ENCODE results near the gene ORAI2.

ORAI2 gene

DNA sequence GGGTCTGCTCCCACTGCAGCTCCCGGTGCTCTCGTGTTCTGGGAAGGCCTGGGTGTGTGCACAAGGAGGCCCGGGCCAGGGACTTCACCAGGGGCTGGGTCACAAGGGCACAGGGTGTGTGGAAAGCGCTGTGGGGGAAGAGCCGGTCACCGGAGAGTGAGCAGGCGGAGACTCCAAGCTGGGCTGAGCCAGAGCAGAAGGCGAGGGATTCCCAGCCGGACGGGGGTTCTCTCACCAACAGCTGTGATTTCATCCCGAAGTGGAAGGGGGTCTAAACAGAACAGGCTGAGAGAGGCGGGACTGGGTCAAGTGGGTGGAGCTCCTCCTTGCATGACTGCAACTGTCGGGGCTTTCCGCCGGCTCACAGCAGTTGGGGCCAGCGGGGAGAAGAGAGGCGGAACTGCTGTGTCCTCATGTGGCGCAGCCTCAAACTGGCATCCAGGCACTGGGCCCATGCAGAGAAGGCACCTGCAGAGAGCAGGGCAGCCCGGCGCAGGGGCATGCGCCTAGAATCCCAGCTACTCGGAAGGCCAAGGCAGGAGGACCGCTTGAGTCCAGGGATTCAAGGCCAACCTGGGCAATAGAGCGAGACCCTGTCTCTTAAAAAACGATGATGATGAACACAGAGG is 7.6 kb upstream of the ORAI2 start:
- Histone ChIP-seq H3K9me3 (ENCODE audit: control insufficient read depth, low read length) (no peaks in the 10 kb centered on the region), H3K27me3 (ENCODE audit: control insufficient read depth, insufficient read depth, low read length, poor library complexity, severe bottlenecking) (no peaks in the 10 kb centered on the region), H3K27ac (ENCODE audit: insufficient read depth, low read depth, low read length, poor library complexity, severe bottlenecking) (peak overlapping the region; percentile 26), H3K4me3 (ENCODE audit: insufficient read depth, low read depth, low read length) (no peak overlapping the region), H3K36me3 (ENCODE audit: control insufficient read depth, insufficient read depth, low read length) (peaks cover 17% of the 10 kb centered on the region), H3K4me1 (ENCODE audit: control insufficient read depth, insufficient read depth, low read length) (peaks cover 10% of the 10 kb centered on the region)
- WGBS, 2 experiments: 82 to 86% methylated on average over 25 of the region's 25 CpGs

DNA sequence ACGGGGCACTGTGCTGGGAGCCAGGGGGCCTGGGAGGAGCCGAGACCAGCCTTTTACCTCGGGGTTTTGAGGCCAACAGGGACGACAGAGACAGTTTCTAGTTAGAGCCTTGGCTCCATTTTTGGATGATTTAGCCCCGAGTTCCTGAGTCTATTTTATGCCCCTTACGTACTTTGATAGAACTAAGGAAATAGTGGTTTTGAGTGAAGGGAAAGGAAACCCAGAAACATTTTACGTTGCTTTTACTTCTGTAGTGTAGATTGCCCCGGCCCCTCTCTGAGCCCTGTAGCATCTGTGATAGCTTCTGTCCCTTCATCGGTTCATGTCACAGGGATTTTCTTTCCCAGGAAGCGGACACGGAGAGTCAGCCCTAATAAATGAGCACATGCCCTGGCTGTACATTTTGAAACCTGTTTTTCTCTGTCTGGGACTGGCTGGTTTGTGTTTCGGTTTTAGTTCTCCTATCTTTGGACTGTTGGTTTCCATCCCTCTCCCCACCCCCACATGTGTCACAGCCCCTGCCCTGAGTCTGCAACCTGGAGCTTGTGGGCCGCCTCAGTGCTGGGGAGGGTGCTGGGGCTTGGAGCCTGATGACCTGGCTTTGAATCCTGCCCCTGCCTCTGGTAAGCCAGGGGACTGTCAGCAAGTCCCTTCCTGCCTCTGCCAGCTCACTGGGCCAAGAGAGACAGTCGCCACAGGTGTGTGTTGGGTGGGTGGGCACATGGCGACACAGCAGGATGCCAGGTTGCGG is 6.9 kb upstream of the ORAI2 start:
- peaks cover 10% of the 10 kb centered on the region for H3K4me1 ChIP-seq (ENCODE audit: control insufficient read depth, insufficient read depth, low read length)
- no peaks in the 10 kb centered on the region for H3K27me3 ChIP-seq (ENCODE audit: control insufficient read depth, insufficient read depth, low read length, poor library complexity, severe bottlenecking)
- H3K27ac ChIP-seq (ENCODE audit: insufficient read depth, low read depth, low read length, poor library complexity, severe bottlenecking): no peak overlapping the region
- 95 to 96% methylated on average over 16 of the region's 16 CpGs for WGBS, 2 experiments
- no peak overlapping the region for H3K4me3 ChIP-seq (ENCODE audit: insufficient read depth, low read depth, low read length)
- no peaks in the 10 kb centered on the region for H3K9me3 ChIP-seq (ENCODE audit: control insufficient read depth, low read length)
- peaks cover 17% of the 10 kb centered on the region for H3K36me3 ChIP-seq (ENCODE audit: control insufficient read depth, insufficient read depth, low read length)

DNA sequence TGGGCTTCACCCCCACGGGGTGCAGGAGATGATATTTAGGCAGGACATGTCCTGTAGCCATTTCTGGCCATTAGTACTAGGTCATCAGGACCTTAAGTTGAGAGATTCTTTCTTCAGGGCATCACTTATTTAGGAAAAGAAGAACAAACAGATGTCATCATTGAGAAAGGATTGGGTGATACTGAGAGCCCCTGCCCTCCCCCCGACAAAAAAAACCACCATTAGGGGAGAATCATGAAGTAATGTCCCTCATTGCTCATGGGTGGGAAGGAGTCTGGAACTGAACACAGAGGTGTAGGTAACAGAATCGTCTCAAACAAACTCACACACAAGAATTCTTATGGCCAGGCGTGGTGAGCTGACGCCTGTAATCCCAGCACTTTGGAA is 6.4 kb upstream of the ORAI2 start:
- WGBS, 2 experiments: 94 to 95% methylated on average over 4 to 5 of the region's 5 CpGs
- H3K27me3 ChIP-seq (ENCODE audit: control insufficient read depth, insufficient read depth, low read length, poor library complexity, severe bottlenecking): no peaks in the 10 kb centered on the region
- no peak overlapping the region for H3K27ac ChIP-seq (ENCODE audit: insufficient read depth, low read depth, low read length, poor library complexity, severe bottlenecking)
- H3K9me3 ChIP-seq (ENCODE audit: control insufficient read depth, low read length): no peaks in the 10 kb centered on the region
- peaks cover 17% of the 10 kb centered on the region for H3K36me3 ChIP-seq (ENCODE audit: control insufficient read depth, insufficient read depth, low read length)
- no peak overlapping the region for H3K4me3 ChIP-seq (ENCODE audit: insufficient read depth, low read depth, low read length)
- H3K4me1 ChIP-seq (ENCODE audit: control insufficient read depth, insufficient read depth, low read length): peaks cover 10% of the 10 kb centered on the region

DNA sequence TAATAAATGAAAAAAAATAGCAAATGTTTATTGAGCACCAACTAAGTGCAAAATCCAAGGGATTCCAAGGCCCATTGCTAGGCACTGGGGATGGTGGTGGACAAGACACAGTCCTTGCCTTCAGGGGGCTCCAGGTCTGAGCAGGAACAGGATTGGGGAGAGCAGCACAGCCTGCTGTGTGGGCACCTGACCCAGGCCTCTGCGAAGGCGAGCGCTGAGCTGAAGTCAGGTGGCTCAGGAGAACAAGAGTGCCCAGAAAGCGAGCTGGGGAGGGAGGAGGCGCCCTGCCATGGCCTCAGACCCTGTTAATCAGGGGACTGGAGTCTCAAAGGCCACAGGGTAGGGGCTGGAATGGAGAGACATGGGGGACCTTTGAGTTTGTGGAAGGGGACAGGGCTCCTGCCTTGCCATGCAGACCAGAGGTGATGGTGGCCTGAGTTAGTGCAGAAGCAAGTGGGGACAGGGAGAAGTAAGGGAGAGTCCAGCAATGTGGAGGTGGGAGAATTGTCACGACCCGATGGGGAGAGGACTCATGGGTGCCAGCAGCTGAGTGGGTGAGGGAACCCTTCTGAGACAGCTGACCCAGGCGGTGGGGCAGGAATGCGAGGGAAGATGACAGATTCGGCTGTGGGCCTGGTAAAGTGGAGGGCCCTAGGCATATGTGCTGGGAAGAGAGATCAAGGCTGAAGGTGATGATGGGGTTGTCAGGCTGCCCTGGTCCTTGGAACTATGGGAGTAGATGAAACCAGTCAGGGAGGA is 4.1 kb upstream of the ORAI2 start:
- Histone ChIP-seq H3K27me3 (ENCODE audit: control insufficient read depth, insufficient read depth, low read length, poor library complexity, severe bottlenecking) (no peaks in the 10 kb centered on the region), H3K27ac (ENCODE audit: insufficient read depth, low read depth, low read length, poor library complexity, severe bottlenecking) (no peak overlapping the region), H3K9me3 (ENCODE audit: control insufficient read depth, low read length) (no peaks in the 10 kb centered on the region), H3K4me3 (ENCODE audit: insufficient read depth, low read depth, low read length) (no peak overlapping the region), H3K4me1 (ENCODE audit: control insufficient read depth, insufficient read depth, low read length) (peaks cover 7% of the 10 kb centered on the region), H3K36me3 (ENCODE audit: control insufficient read depth, insufficient read depth, low read length) (peaks cover 17% of the 10 kb centered on the region)
- 92 to 93% methylated on average over 10 of the region's 10 CpGs for WGBS, 2 experiments

DNA sequence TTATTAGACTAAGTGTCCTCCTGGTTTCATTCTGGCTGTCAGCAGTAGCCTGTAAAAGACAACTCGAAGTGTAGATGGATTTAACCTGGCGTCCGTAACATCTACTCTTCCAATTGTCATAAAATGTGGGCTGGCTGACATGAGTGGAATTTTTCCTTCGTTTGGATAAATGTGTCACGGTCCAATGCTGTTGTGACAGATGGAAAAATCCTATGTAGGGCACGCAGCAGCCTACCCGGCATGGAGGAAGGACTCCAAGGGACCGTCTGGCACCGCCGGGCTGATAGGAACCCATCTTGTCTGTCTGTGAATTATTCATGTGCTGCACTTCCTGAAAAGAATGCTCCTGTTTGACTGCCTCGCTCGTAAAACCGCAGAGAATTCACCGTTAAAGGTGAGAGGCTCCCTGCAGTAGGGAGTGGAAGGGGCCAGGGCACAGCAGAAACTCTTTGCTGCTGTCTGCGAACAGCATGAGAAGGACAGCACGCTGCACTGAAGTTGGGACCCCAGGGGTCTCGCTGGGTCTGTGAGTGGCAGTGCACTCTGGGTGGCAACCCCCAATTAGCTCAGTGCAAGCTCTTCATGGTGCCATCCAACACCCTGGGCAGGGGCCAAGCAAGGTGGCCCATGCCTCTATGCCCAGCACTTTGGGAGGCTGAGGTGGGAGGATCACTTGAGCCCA is 1.6 kb upstream of the ORAI2 start:
- peaks cover 10% of the 10 kb centered on the region for H3K4me1 ChIP-seq (ENCODE audit: control insufficient read depth, insufficient read depth, low read length)
- H3K36me3 ChIP-seq (ENCODE audit: control insufficient read depth, insufficient read depth, low read length): peaks cover 4% of the 10 kb centered on the region
- no peaks in the 10 kb centered on the region for H3K9me3 ChIP-seq (ENCODE audit: control insufficient read depth, low read length)
- WGBS, 2 experiments: 60 to 67% methylated on average over 17 of the region's 17 CpGs
- H3K27ac ChIP-seq (ENCODE audit: insufficient read depth, low read depth, low read length, poor library complexity, severe bottlenecking): no peak overlapping the region
- H3K4me3 ChIP-seq (ENCODE audit: insufficient read depth, low read depth, low read length): no peak overlapping the region
- no peaks in the 10 kb centered on the region for H3K27me3 ChIP-seq (ENCODE audit: control insufficient read depth, insufficient read depth, low read length, poor library complexity, severe bottlenecking)

DNA sequence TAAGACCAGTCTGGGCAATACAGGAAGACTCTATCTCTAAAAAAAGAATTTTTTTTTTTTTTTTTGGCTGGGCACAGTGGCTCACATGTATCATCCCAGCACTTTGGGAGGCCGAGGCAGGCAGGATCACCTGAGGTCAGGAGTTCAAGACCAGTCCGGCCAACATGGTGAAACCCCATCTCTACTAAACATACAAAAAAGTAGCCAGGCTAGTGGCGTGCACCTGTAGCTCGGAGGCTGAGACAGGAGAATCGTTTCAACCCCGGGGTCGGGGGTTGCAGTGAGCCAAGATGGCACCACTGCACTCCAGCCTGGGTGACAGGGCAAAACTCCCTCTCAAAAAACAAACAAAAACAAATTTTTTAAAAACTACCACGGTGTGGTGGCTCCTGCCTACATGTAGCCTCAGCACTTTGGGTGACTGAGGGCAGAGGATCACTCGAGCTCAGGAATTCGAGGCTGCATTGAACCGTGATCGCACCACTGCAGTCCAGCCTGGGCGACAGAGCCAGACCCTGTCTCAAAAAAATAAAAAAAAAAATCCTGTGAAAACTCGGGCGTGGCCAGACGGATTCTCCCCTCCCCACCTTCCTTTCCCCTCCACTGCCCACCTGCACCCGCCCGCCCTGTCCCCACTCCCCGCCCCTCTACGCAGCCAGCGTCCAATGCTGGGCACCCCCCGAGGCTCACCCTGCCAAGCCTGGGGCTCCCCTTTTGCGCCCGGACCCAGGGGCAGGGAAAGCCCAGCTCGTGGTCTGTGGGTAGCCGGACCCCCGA is 745 bp upstream of the ORAI2 start:
- H3K27me3 ChIP-seq (ENCODE audit: control insufficient read depth, insufficient read depth, low read length, poor library complexity, severe bottlenecking): no peaks in the 10 kb centered on the region

DNA sequence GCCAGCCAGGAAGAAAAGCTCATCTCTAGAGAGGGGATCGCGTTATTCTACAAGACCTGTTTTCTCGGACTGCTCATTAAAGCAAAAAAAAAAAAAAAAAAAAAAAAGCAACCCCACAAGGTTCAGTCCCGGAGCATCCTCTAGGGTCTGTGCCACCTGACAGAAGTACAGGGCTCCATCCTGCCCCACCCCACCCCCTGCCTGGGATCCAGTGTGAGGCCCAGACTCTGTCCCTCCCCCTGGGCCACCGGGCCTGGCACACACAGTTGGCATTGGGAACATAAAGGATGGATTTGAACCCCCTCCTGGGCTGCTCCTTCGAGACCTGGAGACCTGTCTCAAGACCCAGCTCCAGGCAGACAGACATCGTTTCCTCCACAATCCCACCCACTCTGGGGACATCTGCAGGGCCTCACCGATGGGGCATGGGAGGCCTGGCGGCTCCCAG is 688 bp downstream of the ORAI2 start:
- Histone ChIP-seq H3K4me1 (ENCODE audit: control insufficient read depth, insufficient read depth, low read length) (peaks cover 10% of the 10 kb centered on the region), H3K36me3 (ENCODE audit: control insufficient read depth, insufficient read depth, low read length) (peaks cover 4% of the 10 kb centered on the region), H3K27ac (ENCODE audit: insufficient read depth, low read depth, low read length, poor library complexity, severe bottlenecking) (no peak overlapping the region), H3K27me3 (ENCODE audit: control insufficient read depth, insufficient read depth, low read length, poor library complexity, severe bottlenecking) (no peaks in the 10 kb centered on the region), H3K9me3 (ENCODE audit: control insufficient read depth, low read length) (no peaks in the 10 kb centered on the region), H3K4me3 (ENCODE audit: insufficient read depth, low read depth, low read length) (peak overlapping the region; percentile 89)
- 49 to 53% methylated on average over 9 of the region's 9 CpGs for WGBS, 2 experiments

More for the DNA sequence above, 745 bp upstream of the ORAI2 start:
- WGBS, 2 experiments: 30 to 32% methylated on average over 27 of the region's 27 CpGs
- peaks cover 10% of the 10 kb centered on the region for H3K4me1 ChIP-seq (ENCODE audit: control insufficient read depth, insufficient read depth, low read length)
- H3K36me3 ChIP-seq (ENCODE audit: control insufficient read depth, insufficient read depth, low read length): no peaks in the 10 kb centered on the region
- H3K4me3 ChIP-seq (ENCODE audit: insufficient read depth, low read depth, low read length): peak overlapping the region; percentile 89
- no peaks in the 10 kb centered on the region for H3K9me3 ChIP-seq (ENCODE audit: control insufficient read depth, low read length)
- no peak overlapping the region for H3K27ac ChIP-seq (ENCODE audit: insufficient read depth, low read depth, low read length, poor library complexity, severe bottlenecking)

DNA sequence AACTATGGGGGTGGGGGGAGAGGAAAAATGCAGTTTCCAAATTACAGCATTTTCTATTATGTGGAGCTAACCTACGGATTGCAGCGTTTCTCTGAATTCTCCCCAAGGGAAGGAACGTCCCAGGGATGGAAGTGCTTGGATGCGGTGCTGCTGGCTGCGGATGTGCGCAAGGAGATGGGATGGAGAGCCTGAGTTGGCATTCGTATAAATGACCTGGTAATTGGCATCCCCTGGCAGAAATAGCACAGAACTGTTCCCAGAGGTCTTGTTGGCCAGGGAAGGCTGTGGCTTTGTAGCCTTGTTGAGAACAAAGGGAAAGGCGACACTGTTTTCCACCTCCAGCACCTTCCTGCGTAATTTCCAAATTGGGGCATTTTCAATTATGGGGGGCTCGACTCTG is 2.7 kb downstream of the ORAI2 start:
- no peaks in the 10 kb centered on the region for H3K9me3 ChIP-seq (ENCODE audit: control insufficient read depth, low read length)
- H3K27me3 ChIP-seq (ENCODE audit: control insufficient read depth, insufficient read depth, low read length, poor library complexity, severe bottlenecking): no peaks in the 10 kb centered on the region
- peaks cover 10% of the 10 kb centered on the region for H3K4me1 ChIP-seq (ENCODE audit: control insufficient read depth, insufficient read depth, low read length)
- 95% methylated on average over 10 of the region's 10 CpGs for WGBS, 2 experiments
- H3K4me3 ChIP-seq (ENCODE audit: insufficient read depth, low read depth, low read length): no peak overlapping the region
- peaks cover 4% of the 10 kb centered on the region for H3K36me3 ChIP-seq (ENCODE audit: control insufficient read depth, insufficient read depth, low read length)
- no peak overlapping the region for H3K27ac ChIP-seq (ENCODE audit: insufficient read depth, low read depth, low read length, poor library complexity, severe bottlenecking)

DNA sequence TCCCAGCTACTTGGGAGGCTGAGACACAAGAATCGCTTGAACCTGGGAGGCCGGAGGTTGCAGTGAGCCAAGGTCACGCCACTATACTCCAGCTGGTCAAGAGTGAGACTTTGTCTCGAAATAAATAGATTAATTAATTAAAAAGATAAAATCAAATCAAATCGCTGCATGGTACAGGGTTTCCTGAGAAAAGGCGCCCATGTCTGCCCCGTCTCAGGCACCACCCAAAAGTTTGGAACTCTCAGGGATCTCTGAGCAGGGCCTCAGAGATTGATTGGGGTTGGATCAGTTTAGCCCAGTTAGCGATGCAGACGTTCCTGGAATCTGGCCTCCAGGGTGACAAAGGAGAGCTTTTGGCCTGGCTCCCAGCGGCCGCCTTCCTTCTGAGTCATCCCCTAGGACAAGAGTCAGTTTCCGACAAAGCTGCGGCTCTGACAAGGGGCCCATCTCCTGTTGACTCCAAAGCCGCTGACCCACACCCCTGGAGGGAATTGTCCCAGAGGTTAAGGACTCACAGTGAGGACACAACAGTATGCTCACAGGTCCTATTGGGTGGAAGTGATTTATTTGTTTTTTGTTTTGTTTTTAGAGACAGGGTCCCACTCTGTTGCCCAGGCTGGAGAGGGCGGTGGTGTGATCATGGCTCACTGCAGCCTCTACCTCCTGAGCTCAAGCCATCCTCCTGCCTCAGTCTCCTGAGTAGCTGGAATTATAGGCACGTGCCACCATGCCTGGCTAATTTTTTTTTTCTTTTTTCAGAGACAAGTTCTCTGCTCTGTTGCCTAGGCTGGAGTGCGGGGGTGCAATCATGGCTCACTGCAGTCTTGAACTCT is 6.8 kb downstream of the ORAI2 start:
- H3K4me3 ChIP-seq (ENCODE audit: insufficient read depth, low read depth, low read length): no peak overlapping the region
- H3K27me3 ChIP-seq (ENCODE audit: control insufficient read depth, insufficient read depth, low read length, poor library complexity, severe bottlenecking): no peaks in the 10 kb centered on the region
- peak overlapping the region; percentile 71 for H3K27ac ChIP-seq (ENCODE audit: insufficient read depth, low read depth, low read length, poor library complexity, severe bottlenecking)
- H3K4me1 ChIP-seq (ENCODE audit: control insufficient read depth, insufficient read depth, low read length): no peaks in the 10 kb centered on the region
- WGBS, 2 experiments: 71 to 73% methylated on average over 17 of the region's 17 CpGs
- peaks cover 4% of the 10 kb centered on the region for H3K36me3 ChIP-seq (ENCODE audit: control insufficient read depth, insufficient read depth, low read length)
- H3K9me3 ChIP-seq (ENCODE audit: control insufficient read depth, low read length): no peaks in the 10 kb centered on the region

Measured in ectodermal cell (in vitro differentiated cells).